Stimulated activated CD8-positive, alpha-beta memory T cell treated with anti-CD3 and anti-CD28 coated beads, Interleukin-15, amount 100 ng/mL, for 48 hours (primary cell): ENCODE results near the gene UBAC1.
"Not testable (repeated sequence)": the region's sequence is repeated elsewhere in the genome, so short reads cannot be mapped to it uniquely, and the experiment has no call there.

Experiments used
- DNase-seq, 2 donors: peaks; one replicate each; pipeline ENCODE4 v3.0.0-alpha.2; 2020; ENCODE audit warnings: low read depth in 2 of 2

UBAC1 gene

GRCh38 chr9:135921749-135922310 lies 39.3 kb downstream of the UBAC1 start:
- no peak for DNase-seq

GRCh38 chr9:135920973-135921585 lies 40.1 kb downstream of the UBAC1 start:
- DNase-seq = no peak

DNA sequence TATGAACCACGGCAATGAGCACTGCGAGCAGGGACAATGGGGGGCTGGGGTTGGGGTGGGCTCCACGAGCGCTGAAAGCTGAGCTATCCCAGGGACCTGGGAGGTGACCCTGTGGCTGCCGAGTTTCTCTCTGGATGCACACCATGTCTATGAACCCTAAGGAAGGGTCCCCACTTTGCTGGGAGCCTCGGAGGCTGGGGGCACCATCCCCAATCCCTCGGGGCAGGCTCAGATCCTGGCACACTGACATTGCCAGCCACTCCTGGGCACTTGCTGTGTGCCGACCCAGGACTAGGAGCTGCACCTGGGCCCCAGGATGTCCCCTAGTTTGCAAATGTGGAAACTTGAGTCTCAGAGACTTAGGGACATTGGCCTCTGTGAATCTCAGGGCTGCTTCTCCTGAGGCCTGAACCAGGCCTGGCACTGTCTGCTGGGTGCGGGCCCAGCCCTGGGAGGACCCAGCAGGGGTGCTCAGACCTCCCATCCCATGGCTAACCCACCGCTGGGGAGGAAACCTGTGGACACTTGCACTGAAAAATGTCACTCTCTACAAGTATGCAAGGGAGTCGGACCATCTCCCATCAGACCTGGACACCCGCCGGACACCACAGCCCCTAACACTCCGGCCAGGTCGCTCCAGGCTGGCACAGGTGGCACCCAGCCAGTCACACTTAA lies 40.8 kb downstream of the UBAC1 start:
- DNase-seq = no peak

- no peak for DNase-seq
Measured at GRCh38 chr9:135919318-135919890, 41.8 kb downstream of the UBAC1 start.

GRCh38 chr9:135916227-135916626 lies 44.9 kb downstream of the UBAC1 start:
- not testable (repeated sequence) for DNase-seq

DNA sequence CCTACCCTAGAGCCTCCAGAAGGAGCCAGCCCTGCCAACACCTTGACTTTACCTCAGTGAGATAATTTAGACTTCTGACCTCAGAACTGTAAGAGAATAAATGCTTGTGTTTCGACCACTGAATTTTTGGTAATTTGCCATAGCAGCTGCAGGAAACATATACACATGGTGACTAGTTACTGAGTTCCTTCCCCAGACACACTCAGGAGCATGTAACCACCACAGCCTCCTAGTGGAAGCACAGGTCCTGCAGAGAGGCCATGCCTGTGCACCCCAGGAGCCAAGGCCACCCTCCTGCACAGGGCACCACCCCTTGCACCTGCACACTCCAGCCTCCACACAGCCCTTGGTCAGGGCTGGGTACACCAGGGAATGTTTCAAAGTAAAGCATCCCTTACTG lies 46.3 kb downstream of the UBAC1 start:
- DNase-seq = no peak

DNA sequence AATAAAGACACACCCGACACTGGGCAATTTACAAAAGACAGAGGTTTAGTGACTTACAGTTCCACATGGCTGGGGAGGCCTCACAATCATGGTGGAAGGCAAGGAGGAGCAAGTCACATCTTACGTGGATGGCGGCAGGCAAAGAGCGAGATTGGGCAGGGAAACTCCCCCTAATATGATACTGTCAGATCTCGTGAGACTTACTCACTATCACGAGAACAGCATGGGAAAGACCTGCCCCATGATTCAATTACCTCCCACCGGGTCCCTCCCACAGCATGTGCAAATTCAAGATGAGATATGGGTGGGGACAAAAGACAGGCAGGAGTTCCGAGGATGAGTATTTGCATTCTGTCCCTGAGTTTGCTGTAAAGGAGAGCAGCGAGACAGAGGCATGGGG lies 49.9 kb downstream of the UBAC1 start:
- DNase-seq = not testable (repeated sequence)

- DNase-seq = no peak
Measured at GRCh38 chr9:135910757-135911156, 50.4 kb downstream of the UBAC1 start.

- DNase-seq = no peak
Measured at GRCh38 chr9:135910216-135910615, 51.0 kb downstream of the UBAC1 start.

GRCh38 chr9:135909371-135909770 lies 51.8 kb downstream of the UBAC1 start:
- DNase-seq = no peak

- DNase-seq = no peak
Measured at GRCh38 chr9:135908754-135909204, 52.4 kb downstream of the UBAC1 start.

GRCh38 chr9:135908093-135908753 lies 53.0 kb downstream of the UBAC1 start:
- no peak for DNase-seq

- DNase-seq = peak; percentile 92 to 93
Measured at GRCh38 chr9:135907431-135908092, 53.6 kb downstream of the UBAC1 start, which contains the start of gene CAMSAP1. Gene CAMSAP1, minus strand, starts transcription at chr9:135907546. Its CDS starts 387 bp downstream, at chr9:135907159.

DNA sequence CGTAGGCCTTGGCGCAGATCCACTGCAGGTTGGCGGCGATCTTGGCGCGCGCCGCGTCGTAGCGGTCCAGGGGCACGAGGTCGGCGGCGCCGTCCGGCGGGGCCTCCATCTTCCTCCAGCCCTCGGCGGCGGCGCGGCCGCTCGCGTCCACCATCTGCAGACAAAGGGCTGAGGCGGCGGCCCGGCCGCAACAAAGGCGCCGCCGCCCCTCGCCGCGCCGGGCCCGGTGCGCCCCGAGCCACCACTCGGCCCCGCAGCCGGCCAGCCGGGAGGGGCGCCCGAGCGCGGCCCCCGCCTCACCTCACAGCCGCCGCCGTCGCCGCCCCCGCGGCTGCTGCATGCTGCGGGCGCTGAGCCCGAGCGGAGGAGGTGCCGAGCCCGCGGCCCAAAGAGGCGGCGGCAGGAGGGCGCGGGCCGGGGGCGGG lies 54.2 kb downstream of the UBAC1 start:
- no peak for DNase-seq

GRCh38 chr9:135906291-135907005 lies 54.7 kb downstream of the UBAC1 start:
- DNase-seq = no peak

GRCh38 chr9:135905380-135906258 lies 55.6 kb downstream of the UBAC1 start:
- DNase-seq = peak; percentile 41 to 70

DNA sequence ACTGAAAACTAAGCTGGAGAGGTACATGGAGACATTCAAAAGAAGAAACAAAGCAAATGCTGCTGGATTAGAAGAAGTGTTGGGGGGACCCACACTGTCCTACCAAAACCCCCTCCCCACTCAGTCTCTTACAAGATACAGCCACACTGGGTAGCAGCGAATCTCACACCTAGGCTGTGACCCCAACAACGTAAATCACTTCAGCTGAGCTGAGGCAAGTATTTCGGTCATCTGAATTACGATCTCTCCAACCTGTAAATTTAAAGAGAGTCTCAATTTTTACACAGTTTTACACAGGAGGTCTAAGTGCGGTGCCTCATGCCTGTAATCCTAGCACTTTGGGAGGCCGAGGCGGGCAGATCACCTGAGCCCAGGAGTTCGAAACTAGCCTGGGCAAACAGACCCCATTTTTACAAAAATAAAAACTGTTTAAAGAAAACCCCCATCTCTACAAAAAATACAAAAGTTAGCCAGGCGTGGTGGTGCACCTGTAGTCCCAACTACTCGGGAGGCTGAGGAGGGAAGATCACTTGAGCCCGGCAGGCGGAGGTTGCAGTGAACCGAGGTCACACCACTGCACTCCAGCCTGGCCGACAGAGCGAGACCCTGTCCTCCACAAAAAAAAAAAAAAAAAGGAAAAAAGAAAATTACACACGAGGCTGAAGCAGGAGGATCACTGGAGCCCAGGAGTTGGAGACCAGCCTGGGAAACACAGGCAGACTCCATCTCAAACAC lies 57.2 kb downstream of the UBAC1 start:
- DNase-seq = no peak

DNA sequence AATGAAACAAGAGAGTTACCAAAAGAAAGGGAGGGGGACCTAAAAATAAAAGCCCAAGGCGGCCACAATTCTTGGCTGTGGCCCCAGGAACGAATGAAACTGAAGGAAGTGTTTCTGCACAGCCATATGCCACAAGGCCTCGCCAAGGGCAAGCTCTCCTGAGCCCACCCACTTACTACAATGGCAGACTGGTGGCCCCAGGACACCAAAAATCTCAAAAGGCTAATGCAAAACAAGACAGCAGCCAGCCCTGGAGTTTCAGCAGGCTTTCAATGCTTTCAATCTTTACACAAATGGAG lies 57.9 kb downstream of the UBAC1 start:
- DNase-seq = no peak

DNA sequence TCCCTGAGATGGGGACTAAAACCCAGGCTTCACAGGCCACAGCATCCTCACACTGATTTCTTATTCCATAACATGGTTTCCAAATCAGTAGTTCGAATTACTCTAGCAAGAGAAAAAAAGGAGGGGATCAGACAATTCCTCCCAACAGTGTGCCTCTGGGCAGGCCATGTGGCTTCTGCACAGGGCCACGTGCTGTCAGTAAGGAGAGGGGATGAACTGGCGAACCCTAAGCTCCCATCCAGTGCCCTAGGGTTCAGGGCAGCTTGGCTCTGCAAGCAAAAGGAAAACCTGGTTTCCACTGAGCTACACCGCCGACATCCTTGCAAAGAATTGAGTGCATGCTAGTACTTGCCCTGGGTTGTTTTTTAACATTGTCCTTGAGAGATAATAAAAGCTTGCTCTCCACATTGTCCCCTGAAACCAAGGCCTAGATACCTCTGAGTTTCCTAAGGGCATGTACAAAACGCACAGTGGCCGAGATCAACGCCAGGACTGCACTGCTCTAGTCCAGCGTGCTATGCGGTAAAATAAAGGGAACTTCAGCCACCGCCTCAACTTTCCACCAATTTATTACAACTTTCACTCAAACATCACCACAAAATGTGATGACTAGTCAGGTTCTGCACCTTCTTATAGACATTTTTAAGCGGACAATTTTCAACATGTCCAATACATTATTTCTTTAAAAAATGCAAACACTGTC lies 58.4 kb downstream of the UBAC1 start:
- no peak for DNase-seq
